Activated CD4-positive, alpha-beta memory T cell treated with anti-CD3 and anti-CD28 coated beads for 36 hours (primary cell): Measurements from ENCODE around the gene NLK. TPM values are rescaled to one million over a fixed set of nuclear protein-coding genes. Genes with fewer than 3 reads are reported as not detected.
"Not testable (repeated sequence)": the region's sequence is repeated elsewhere in the genome, so short reads cannot be mapped to it uniquely, and the experiment has no call there.

Experiments used
- CTCF ChIA-PET: fragments of 350-600 bp; sonication (Branson Sonifier 250); formaldehyde crosslinking; loops from one replicate; lab custom pipeline; 2021; ENCODE audit warnings: antibody characterized with exemption, inconsistent platforms; lab: Charles Lee
- POLR2A ChIA-PET: fragments of 350-600 bp; sonication (Branson Sonifier 250); formaldehyde crosslinking; loops from one replicate; lab custom pipeline; 2021; ENCODE audit warnings: antibody characterized with exemption; lab: Charles Lee
- DNase-seq: peaks from one replicate; pipeline ENCODE4 v3.0.0-alpha.2; 2020
- H3K27ac Mint-ChIP-seq: one replicate; pipeline ENCODE4 v1.8.0; 2021; ENCODE audit warnings: mixed read lengths
- H3K27me3 Mint-ChIP-seq: one replicate; pipeline ENCODE4 v1.8.0; 2021; ENCODE audit warnings: mixed read lengths
- H3K36me3 Mint-ChIP-seq: one replicate; pipeline ENCODE4 v1.8.0; 2021; ENCODE audit warnings: mixed read lengths
- H3K4me1 Mint-ChIP-seq: one replicate; pipeline ENCODE4 v1.8.0; 2021; ENCODE audit warnings: low read depth, mixed read lengths
- H3K4me3 Mint-ChIP-seq: one replicate; pipeline ENCODE4 v1.8.0; 2021; ENCODE audit warnings: mild to moderate bottlenecking, mixed read lengths
- H3K9me3 Mint-ChIP-seq: one replicate; pipeline ENCODE4 v1.8.0; 2021; ENCODE audit warnings: mixed read lengths
- intact Hi-C: fragments of 100-400 bp; cut with micrococcal nuclease; formaldehyde crosslinking; loops from one replicate; pipeline ENCODE4 v1.15.1; 2023
- total RNA-seq, 2 experiments: library from RNA; stranded (reverse); gene quantifications; one replicate each; pipeline ENCODE4 v1.2.3, GENCODE V29; 2021

NLK gene
- total RNA-seq, 2 experiments from 2014 or later: 6.8 to 8.3 TPM

- H3K9me3 Mint-ChIP-seq: no peaks in the 10 kb centered on the region
- peaks cover 3% of the 10 kb centered on the region for H3K36me3 Mint-ChIP-seq
- CTCF ChIA-PET: no interaction called here
- no peaks in the 10 kb centered on the region for H3K27me3 Mint-ChIP-seq
- POLR2A ChIA-PET: no interaction called here
- H3K27ac Mint-ChIP-seq: no peak overlapping the region
- H3K4me1 Mint-ChIP-seq: peaks cover 4% of the 10 kb centered on the region
- DNase-seq: no peak
- intact Hi-C loops: no loop called here
- H3K4me3 Mint-ChIP-seq: no peak overlapping the region
These were observed 169.3 kb downstream of the NLK start for GRCh38 chr17:28211811-28212210.

GRCh38 chr17:28213578-28213977 is 171.1 kb downstream of the NLK start:
- H3K4me3 Mint-ChIP-seq, DNase-seq, POLR2A ChIA-PET, H3K36me3 Mint-ChIP-seq, intact Hi-C loops, H3K4me1 Mint-ChIP-seq, H3K27me3 Mint-ChIP-seq, CTCF ChIA-PET, H3K27ac Mint-ChIP-seq, H3K9me3 Mint-ChIP-seq: not testable (repeated sequence)

GRCh38 chr17:28216052-28216451 is 173.6 kb downstream of the NLK start:
- CTCF ChIA-PET: no interaction called here
- Mint-ChIP-seq H3K27ac (no peak overlapping the region), H3K4me1 (peaks cover 5% of the 10 kb centered on the region), H3K36me3 (no peaks in the 10 kb centered on the region), H3K27me3 (no peaks in the 10 kb centered on the region), H3K9me3 (no peaks in the 10 kb centered on the region), H3K4me3 (no peak overlapping the region)
- intact Hi-C loops: no loop called here
- POLR2A ChIA-PET: no interaction called here
- DNase-seq: no peak

- Mint-ChIP-seq H3K36me3 (no peaks in the 10 kb centered on the region), H3K4me3 (no peak overlapping the region), H3K4me1 (peaks cover 5% of the 10 kb centered on the region), H3K27ac (no peak overlapping the region), H3K9me3 (no peaks in the 10 kb centered on the region), H3K27me3 (no peaks in the 10 kb centered on the region)
- ChIA-PET POLR2A (no interaction called here), CTCF (interaction anchor here (0.6 kb wide), 1 partner anchor 136 kb away, joined by 3 read pairs; no protein-coding TSS in a partner anchor)
- peak; percentile 17 for DNase-seq
- intact Hi-C loops: no loop called here
These were observed 174.1 kb downstream of the NLK start for GRCh38 chr17:28216528-28216927.

- intact Hi-C loops: no loop called here
- ChIA-PET POLR2A (no interaction called here), CTCF (interaction anchor here (0.6 to 0.9 kb wide), 2 partner anchors 12 to 16 kb away, joined by 3 read pairs; no protein-coding TSS in a partner anchor)
- H3K4me3 Mint-ChIP-seq: no peak overlapping the region
- H3K4me1 Mint-ChIP-seq: peaks cover 5% of the 10 kb centered on the region
- no peaks in the 10 kb centered on the region for H3K36me3 Mint-ChIP-seq
- no peaks in the 10 kb centered on the region for H3K27me3 Mint-ChIP-seq
- no peak overlapping the region for H3K27ac Mint-ChIP-seq
- H3K9me3 Mint-ChIP-seq: no peaks in the 10 kb centered on the region
- no peak for DNase-seq
These were observed 177.3 kb downstream of the NLK start for GRCh38 chr17:28219771-28220170.

- POLR2A ChIA-PET: no interaction called here
- Mint-ChIP-seq H3K4me1 (no peaks in the 10 kb centered on the region), H3K27me3 (peaks cover 10% of the 10 kb centered on the region), H3K9me3 (no peaks in the 10 kb centered on the region), H3K36me3 (no peaks in the 10 kb centered on the region), H3K4me3 (no peak overlapping the region), H3K27ac (no peak overlapping the region)
- CTCF ChIA-PET: no interaction called here
- intact Hi-C loops: no loop called here
- DNase-seq: no peak
These were observed 179.4 kb downstream of the NLK start for GRCh38 chr17:28221751-28222414.

- H3K27me3 Mint-ChIP-seq: peaks cover 33% of the 10 kb centered on the region
- no peaks in the 10 kb centered on the region for H3K36me3 Mint-ChIP-seq
- H3K4me1 Mint-ChIP-seq: peaks cover 10% of the 10 kb centered on the region
- intact Hi-C loops: no loop called here
- no peak overlapping the region for H3K27ac Mint-ChIP-seq
- ChIA-PET CTCF (no interaction called here), POLR2A (no interaction called here)
- H3K9me3 Mint-ChIP-seq: no peaks in the 10 kb centered on the region
- H3K4me3 Mint-ChIP-seq: no peak overlapping the region
- no peak for DNase-seq
These were observed 182.8 kb downstream of the NLK start for GRCh38 chr17:28225271-28225670.

GRCh38 chr17:28225867-28226266 is 183.4 kb downstream of the NLK start:
- Mint-ChIP-seq H3K9me3 (no peaks in the 10 kb centered on the region), H3K4me3 (no peak overlapping the region), H3K36me3 (no peaks in the 10 kb centered on the region), H3K27me3 (peaks cover 39% of the 10 kb centered on the region), H3K27ac (no peak overlapping the region), H3K4me1 (peaks cover 11% of the 10 kb centered on the region)
- ChIA-PET POLR2A (no interaction called here), CTCF (no interaction called here)
- intact Hi-C loops: no loop called here
- DNase-seq: no peak

- H3K9me3 Mint-ChIP-seq: no peaks in the 10 kb centered on the region
- ChIA-PET CTCF (no interaction called here), POLR2A (no interaction called here)
- no peak for DNase-seq
- intact Hi-C loops: no loop called here
- H3K27ac Mint-ChIP-seq: no peak overlapping the region
- H3K36me3 Mint-ChIP-seq: no peaks in the 10 kb centered on the region
- H3K4me1 Mint-ChIP-seq: peaks cover 11% of the 10 kb centered on the region
- no peak overlapping the region for H3K4me3 Mint-ChIP-seq
- peaks cover 41% of the 10 kb centered on the region for H3K27me3 Mint-ChIP-seq
These were observed 184.3 kb downstream of the NLK start for GRCh38 chr17:28226563-28227315.

- H3K9me3 Mint-ChIP-seq: no peaks in the 10 kb centered on the region
- H3K27ac Mint-ChIP-seq: no peak overlapping the region
- ChIA-PET POLR2A (no interaction called here), CTCF (no interaction called here)
- peaks cover 11% of the 10 kb centered on the region for H3K4me1 Mint-ChIP-seq
- H3K4me3 Mint-ChIP-seq: peak overlapping the region; percentile 70
- H3K27me3 Mint-ChIP-seq: peaks cover 41% of the 10 kb centered on the region
- DNase-seq: peak; percentile 40
- intact Hi-C loops: no loop called here
- H3K36me3 Mint-ChIP-seq: no peaks in the 10 kb centered on the region
These were observed 185.0 kb downstream of the NLK start for GRCh38 chr17:28227316-28228108.

GRCh38 chr17:28228109-28228840 is 185.8 kb downstream of the NLK start:
- Mint-ChIP-seq H3K9me3 (no peaks in the 10 kb centered on the region), H3K27me3 (peaks cover 44% of the 10 kb centered on the region), H3K4me1 (peaks cover 11% of the 10 kb centered on the region), H3K4me3 (peak overlapping the region; percentile 70), H3K27ac (no peak overlapping the region), H3K36me3 (no peaks in the 10 kb centered on the region)
- intact Hi-C loops: no loop called here
- no peak for DNase-seq
- ChIA-PET POLR2A (no interaction called here), CTCF (interaction anchor here (1.1 to 1.6 kb wide), 2 partner anchors 108 to 335 kb away, joined by 3 to 5 read pairs; partner anchors contain the start of genes IFT20, LYRM9 and TNFAIP1)
